Measurements from ENCODE around the gene SRC. TPM values are rescaled to one million over a fixed set of nuclear protein-coding genes. Genes with fewer than 3 reads are reported as not detected.

SRC gene
- total RNA-seq, 1 donor from 2014 or later, result 15.4 TPM

DNA sequence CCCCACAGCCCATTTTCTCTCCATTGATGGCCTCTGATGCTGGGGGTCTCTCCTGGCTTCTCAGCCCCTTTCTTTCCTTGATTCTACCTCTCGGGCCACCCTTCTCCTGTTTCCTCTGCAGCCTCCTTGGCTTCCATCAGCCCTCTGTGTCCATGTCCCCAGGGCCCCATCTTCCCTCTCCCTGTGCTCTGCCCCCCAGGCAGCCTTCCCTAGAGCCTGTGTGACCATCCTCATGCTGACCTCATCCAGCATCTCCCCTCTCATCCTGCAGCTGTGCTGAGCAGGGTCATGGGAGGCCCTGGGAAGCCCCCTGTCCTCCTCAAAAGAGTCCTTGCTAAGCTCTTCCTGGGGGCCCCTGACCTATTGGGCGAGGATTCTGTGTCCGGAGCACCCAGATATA lies 101.7 kb downstream of the SRC start:
- no peaks in the 10 kb centered on the region for H3K36me3 Mint-ChIP-seq
- no peaks in the 10 kb centered on the region for H3K9me3 Mint-ChIP-seq
- Histone ChIP-seq H4K20me1 (ENCODE audit: low read depth) (no peaks in the 10 kb centered on the region), H3K4me3 (no peak overlapping the region), H3K79me2 (ENCODE audit: low read depth) (no peaks in the 10 kb centered on the region), H2AFZ (replicated peaks) (no peak overlapping the region), H3K27me3 (no peaks in the 10 kb centered on the region), H3K4me2 (no peak overlapping the region), H3K9ac (no peak overlapping the region), H3K27ac (no peak overlapping the region), H3K4me1 (no peaks in the 10 kb centered on the region), H3F3A (ENCODE audit: low read depth) (no peaks in the 10 kb centered on the region), H3K9me3 (ENCODE audit: low read depth) (no peaks in the 10 kb centered on the region), H3K36me3 (no peaks in the 10 kb centered on the region)
- peaks cover 9% of the 10 kb centered on the region for H3K27me3 Mint-ChIP-seq (ENCODE audit: insufficient read depth, low read depth)
- DNase-seq (ENCODE audit: low spot score), result no peak
- no peak overlapping the region for H3K27ac Mint-ChIP-seq
- no peak overlapping the region for H3K4me3 Mint-ChIP-seq
- no peak for TF ChIP-seq EZH2 (IDR thresholded peaks at IDR 0.05)
- TF ChIP-seq CTCF (IDR thresholded peaks at IDR 0.05), result no peak
- TF ChIP-seq EZH2phosphoT487 (IDR thresholded peaks at IDR 0.05), result no peak
- no peaks in the 10 kb centered on the region for H3K4me1 Mint-ChIP-seq

- Mint-ChIP-seq H3K27me3 (ENCODE audit: insufficient read depth, low read depth) (peaks cover 14% of the 10 kb centered on the region), H3K4me1 (no peaks in the 10 kb centered on the region), H3K27ac (no peak overlapping the region), H3K36me3 (no peaks in the 10 kb centered on the region), H3K9me3 (peaks cover 5% of the 10 kb centered on the region), H3K4me3 (no peak overlapping the region)
- TF ChIP-seq EZH2 (IDR thresholded peaks at IDR 0.05) (no peak), EZH2phosphoT487 (IDR thresholded peaks at IDR 0.05) (no peak), CTCF (IDR thresholded peaks at IDR 0.05) (no peak)
- H2AFZ ChIP-seq (replicated peaks), result no peak overlapping the region
- no peak for DNase-seq (ENCODE audit: low spot score)
- no peak overlapping the region for H3K27ac ChIP-seq
- H4K20me1 ChIP-seq (ENCODE audit: low read depth), result no peaks in the 10 kb centered on the region
- H3K4me3 ChIP-seq, result no peak overlapping the region
- no peaks in the 10 kb centered on the region for H3K79me2 ChIP-seq (ENCODE audit: low read depth)
- H3K36me3 ChIP-seq, result no peaks in the 10 kb centered on the region
- no peaks in the 10 kb centered on the region for H3F3A ChIP-seq (ENCODE audit: low read depth)
- no peak overlapping the region for H3K9ac ChIP-seq
- no peaks in the 10 kb centered on the region for H3K4me1 ChIP-seq
- no peaks in the 10 kb centered on the region for H3K27me3 ChIP-seq
- no peaks in the 10 kb centered on the region for H3K9me3 ChIP-seq (ENCODE audit: low read depth)
- no peak overlapping the region for H3K4me2 ChIP-seq
These were observed 103.3 kb downstream of the SRC start for GRCh38 chr20:37449276-37449675.

DNA sequence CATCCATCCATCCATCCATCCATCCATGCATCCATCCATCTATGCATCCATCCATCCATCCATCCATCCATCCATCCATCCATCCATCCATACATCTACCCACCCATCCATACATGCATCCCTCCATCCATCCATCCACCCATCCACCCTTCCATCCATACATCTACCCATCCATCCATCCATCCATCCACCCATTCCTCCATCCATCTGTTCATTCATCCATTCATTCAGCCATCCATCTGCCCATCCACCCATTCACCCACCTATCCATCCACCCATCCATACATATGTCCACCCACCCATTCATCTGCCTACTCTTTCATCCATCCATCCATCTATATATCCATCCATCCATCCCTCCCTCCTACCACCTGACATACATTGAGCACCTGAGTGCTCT lies 104.4 kb downstream of the SRC start:
- no peaks in the 10 kb centered on the region for H3K9me3 ChIP-seq (ENCODE audit: low read depth)
- no peaks in the 10 kb centered on the region for H3F3A ChIP-seq (ENCODE audit: low read depth)
- Mint-ChIP-seq H3K9me3 (peaks cover 13% of the 10 kb centered on the region), H3K4me3 (no peak overlapping the region), H3K36me3 (no peaks in the 10 kb centered on the region), H3K4me1 (no peaks in the 10 kb centered on the region), H3K27me3 (ENCODE audit: insufficient read depth, low read depth) (peaks cover 16% of the 10 kb centered on the region), H3K27ac (no peak overlapping the region)
- no peak overlapping the region for H3K27ac ChIP-seq
- H3K27me3 ChIP-seq, result no peaks in the 10 kb centered on the region
- H3K4me3 ChIP-seq, result no peak overlapping the region
- TF ChIP-seq EZH2 (IDR thresholded peaks at IDR 0.05), result no peak
- no peak for TF ChIP-seq CTCF (IDR thresholded peaks at IDR 0.05)
- TF ChIP-seq EZH2phosphoT487 (IDR thresholded peaks at IDR 0.05), result no peak
- H4K20me1 ChIP-seq (ENCODE audit: low read depth), result no peaks in the 10 kb centered on the region
- DNase-seq (ENCODE audit: low spot score), result no peak
- no peaks in the 10 kb centered on the region for H3K79me2 ChIP-seq (ENCODE audit: low read depth)
- H3K4me1 ChIP-seq, result no peaks in the 10 kb centered on the region
- no peak overlapping the region for H3K9ac ChIP-seq
- no peak overlapping the region for H2AFZ ChIP-seq (replicated peaks)
- no peaks in the 10 kb centered on the region for H3K36me3 ChIP-seq
- no peak overlapping the region for H3K4me2 ChIP-seq
